ENCODE measurements around the gene DHRSX.
"Not testable (repeated sequence)": the region's sequence is repeated elsewhere in the genome, so short reads cannot be mapped to it uniquely, and the experiment has no call there.

The DHRSX gene

DNA sequence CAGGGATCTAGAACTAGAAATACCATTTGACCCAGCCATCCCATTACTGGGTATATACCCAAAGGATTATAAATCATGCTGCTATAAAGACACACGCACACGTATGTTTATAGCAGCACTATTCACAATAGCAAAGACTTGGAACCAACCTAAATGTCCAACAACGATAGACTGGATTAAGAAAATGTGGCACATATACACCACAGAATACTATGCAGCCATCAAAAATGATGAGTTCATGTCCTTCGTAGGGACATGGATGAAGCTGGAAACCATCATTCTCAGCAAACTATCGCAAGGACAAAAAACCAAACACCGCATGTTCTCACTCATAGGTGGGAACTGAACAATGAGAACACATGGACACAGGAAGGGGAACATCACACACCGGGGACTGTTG lies 81.4 kb downstream of the DHRSX start:
- DNase-seq: not testable (repeated sequence)

DNA sequence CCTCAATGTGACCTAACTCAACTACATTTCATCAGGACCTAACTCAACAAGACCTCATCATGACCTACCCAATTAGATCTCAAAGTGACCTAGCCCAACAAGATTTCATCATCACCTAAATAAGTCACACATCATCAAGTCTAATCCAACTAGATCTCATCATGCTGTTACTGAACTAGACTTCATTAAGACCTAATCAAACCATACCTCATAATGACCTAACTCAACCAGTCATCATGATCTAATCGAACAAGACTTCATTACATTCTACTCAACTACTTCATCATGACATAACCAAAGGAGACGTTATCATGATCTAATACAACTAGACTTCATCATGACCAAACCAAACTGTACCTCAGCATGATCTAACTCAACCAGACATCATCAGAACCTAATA lies 82.8 kb downstream of the DHRSX start:
- no peak for DNase-seq

DNA sequence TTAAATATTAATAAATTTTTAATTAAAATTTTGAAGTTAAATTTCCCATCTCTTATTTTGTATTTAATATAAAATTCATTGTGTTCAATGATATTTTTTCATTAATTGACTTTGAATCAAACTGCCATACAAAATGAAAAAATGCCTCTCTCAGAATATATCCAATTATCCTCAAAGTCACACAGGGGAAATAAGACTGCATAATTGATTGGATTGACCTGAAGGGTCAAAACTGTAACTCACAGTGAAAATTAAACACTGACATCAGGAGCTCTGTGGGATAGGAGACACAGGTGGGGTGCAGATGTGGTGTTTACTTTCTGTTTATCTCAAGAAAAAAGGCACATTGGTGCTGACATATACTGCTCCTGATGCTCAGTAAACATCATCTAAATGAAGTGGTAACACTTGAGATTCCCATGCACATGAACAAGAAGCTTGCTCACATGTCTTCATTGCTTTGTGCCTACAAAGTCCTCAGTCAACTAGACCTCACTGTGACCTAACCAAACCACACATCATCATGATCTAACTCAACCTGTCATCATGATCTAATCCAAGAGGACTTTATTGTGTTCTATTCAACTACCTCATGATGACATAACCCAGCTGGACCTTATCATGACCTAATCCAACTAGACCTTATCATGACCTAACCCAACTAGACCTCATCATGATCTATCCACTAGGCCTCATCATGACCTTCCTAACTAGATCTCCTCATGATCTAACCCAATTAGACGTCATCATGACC lies 83.7 kb downstream of the DHRSX start:
- no peak for DNase-seq

DNA sequence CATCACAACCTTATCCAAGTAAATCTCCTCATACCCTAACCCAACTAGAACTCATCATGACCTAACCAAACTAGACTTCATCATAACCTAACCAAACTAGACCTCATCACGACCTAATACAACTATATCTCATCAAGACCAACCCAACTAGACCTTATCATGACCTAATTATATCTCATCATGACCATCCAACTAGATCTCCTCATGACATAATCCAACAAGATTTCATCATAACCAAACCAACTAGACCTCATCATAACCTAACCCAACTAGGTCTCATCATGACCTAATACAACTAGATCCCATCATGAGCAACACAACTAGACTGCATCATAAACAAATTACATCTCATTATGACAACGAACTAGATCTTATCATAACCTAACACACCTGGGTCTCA lies 86.4 kb downstream of the DHRSX start:
- no peak for DNase-seq

DNA sequence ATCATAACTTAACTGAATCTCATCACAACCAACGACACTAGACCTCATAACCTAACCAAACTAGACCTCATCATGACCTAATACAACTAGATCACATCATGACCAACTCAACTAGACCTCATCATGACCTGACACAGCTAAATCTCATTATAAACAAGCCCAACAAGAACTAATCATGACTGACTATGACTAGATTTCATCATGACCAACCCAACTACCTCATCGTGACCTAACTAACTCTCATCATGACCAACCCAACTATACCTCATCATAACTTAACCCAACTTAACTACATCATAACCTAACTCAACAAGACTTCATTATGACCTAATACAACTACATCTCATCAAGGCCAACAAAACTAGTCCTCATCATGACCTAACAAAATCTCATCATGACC lies 86.8 kb downstream of the DHRSX start:
- DNase-seq: no peak

DNA sequence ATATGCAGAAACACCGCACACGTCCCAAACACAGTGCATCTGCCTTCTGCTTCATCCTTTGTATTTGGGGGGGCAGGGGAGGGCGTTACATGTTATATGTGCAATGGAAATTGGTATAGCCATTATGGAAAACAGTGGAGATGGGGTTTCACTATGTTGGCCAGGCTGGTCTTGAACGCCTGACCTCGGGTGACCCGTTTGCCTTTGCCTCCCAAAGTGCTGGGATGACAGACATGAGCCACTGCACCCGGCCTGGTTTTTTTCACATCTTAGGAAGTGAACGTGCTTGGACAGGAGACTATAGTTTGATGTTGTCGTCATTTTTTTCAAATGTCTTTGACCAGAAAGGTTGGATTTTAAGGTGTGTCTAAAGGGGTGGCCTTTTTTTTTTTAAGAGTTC lies 88.6 kb downstream of the DHRSX start:
- no peak for DNase-seq

DNA sequence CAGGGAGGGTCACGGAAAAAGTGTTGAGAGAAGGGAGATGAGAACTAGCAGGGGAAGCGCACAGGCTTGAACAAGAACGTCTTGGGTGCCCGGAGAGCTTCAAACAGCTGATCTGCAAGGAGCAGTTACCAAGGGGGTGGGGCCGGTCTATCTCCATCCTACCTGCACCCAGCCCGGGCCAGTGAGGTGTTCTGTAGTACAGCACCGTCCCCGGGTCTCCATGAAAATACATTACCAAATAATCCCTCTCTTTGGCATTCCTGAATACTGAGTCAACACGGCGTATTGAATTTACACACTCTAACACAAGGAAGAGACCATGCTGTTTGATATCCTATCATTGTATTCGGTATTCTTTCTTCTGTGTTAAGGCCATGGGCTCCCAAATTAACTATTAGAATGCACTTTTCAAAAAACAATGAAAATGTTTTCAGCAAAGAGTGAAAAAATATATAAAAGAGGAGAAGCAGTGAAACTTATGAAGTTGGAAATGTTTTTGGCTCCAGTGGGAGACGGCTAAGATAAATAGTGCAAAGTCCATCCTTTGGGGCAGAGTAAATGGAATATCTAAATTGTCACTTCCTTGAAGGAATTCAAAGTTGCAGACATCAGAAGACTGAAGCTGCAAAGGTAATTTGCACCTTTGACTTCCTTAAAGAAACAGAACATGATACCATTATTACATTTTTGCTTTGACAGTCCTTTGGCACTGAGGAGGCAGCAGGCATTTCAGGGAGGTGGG lies 90.3 kb downstream of the DHRSX start:
- DNase-seq: no peak

DNA sequence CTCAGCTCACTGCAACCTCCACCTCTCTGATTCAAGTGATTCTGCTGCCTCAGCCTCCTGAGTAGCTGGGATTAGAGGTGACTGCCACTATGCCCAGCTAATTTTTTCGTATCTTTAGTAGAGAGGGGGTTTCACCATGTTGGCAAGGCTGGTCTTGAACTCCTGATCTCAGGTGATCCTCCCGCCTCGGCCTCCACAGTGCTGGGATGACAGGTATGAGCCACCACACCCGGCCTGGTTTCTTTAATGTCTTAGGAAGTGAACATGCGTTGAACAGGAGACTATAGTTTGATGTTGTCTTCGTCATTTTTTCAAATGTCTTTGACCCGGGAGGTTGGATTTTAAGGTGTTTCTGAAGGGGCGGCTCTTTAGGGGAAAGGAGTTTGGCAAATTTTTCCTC lies 91.0 kb downstream of the DHRSX start:
- DNase-seq: no peak

DNA sequence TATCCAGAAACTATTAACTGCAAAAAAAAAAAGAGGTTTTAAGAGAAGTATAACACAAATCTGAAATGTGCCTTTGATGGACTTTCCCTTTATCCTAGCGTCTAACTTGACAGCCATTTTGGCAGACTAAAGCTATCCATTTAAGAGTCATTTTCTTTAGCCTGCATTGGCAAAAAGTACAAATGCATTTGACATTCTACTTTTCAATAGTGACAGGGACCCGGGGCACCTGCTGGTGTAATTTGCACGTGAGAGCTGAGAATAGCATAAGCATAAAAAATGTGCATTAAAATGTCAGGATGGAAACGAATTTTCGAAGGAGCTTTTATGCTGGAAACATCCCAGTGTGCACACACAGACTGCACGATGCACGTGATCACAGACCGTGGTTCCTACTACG lies 91.9 kb downstream of the DHRSX start:
- no peak for DNase-seq

DNA sequence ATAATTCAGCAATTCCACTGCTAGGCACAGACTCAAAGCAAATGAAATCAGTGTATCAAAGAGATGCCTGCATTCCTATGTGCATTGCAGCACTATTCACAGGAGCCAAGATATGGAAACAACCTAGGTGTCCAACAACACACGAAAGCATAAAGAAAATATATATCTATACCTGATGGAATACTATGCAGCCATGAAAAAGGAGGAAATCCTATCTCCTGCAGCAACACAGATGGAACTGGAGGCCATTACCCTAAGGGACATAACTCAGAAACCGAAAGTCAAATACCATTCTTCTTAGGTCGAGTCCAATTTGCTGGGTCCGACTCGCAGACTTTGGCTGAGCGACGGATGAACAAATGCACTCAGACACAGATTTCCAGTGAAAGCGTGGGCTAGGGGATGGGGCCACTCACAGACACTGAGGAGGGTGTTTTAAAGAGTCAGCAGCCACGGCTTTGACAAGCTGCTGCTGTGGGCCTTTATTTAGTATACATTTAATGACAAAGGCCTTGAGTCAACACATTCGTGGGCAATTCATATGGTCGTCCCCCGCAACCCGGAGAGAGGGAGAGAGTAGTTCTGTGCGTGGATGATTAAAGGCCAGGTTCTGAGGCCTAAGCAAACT lies 93.8 kb downstream of the DHRSX start:
- no peak for DNase-seq

DNA sequence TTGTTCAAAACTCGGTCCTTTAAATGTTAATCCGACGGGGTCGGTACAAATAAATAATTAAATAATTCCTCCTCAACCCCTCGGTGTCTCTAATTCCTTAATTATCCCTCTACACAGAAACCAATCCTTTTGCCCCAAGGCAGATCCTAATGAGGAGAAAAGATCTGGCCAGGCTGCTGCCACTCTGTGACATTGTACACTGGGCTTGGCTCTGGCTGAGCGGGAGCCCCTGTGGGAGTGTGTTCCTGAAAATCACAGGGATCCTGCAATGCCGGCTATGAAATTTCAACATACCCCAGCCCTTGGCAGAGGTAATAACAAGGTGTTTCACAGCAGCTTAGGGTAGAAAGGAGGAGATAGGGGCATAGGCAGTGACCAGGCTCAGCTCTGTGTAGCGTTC lies 96.0 kb downstream of the DHRSX start:
- DNase-seq: no peak

DNA sequence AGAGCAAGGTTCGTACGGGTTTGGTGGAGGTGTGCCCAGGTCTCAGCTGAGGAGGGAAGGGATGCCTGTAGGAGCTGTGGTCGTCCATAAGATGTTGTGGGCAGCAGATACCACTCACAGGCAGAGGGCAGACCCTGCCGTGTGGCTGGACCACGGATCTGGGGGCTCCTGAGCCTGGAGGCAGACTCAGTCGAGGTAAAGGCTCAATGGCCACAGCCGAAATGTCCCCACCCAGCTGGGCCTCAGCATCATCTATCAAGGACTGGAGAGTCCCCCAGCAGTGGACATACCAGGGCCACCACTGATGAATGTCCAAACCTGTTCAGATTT lies 98.5 kb downstream of the DHRSX start:
- no peak for DNase-seq

DNA sequence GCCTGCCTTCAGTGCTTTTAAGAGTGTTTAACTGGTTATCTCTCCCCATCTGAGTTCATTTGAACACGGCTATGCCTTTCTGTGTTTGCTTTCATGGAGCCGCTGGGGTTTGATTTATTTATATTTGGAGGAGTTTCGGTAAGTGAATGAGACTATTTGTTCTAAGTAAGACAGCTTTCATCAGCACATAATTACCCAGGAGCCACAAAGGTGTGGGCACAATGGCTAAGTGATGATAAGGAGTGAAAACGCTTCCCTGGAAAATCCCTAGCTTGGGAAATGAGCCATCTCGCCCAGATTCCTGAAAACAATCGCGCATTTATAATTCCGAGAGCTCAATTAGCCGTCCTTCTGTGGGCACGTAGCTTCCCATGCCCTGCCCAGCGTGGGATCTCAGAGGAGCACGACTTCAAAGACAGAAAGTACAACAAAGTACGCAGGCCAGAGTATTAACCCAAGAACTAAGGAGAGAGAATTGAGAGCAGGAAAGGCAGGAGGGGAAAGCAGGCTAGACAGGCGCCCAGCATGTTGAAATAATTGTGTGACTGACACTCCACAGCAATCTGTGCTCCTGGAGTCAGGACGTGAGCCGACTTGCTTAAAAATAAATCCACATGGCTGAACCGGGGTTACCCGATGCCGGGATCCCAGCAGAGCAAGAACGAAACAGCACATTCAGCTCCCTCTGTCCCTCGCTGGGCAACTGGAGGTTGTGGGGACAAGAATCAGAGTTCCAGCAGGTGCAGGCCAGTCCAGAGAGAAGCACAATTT lies 99.0 kb downstream of the DHRSX start:
- DNase-seq: no peak

DNA sequence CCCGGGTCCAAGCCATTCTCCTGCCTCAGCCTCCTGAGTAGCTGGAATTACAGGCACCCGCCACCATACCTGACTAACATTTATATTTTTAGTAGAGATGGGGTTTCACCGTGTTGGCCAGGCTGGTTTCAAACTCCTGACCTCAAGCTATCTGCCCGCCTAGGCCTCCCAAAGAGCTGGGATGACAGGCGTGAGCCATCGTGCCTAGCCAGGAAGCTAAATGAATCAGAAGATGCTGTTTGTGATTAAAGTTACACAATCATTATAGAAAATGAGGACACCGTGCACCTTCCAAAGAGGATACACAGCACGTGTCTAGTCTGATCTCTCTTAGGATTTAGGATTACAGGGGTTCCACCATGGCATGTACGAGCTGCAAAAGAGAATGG lies 99.6 kb downstream of the DHRSX start:
- DNase-seq: no peak

DNA sequence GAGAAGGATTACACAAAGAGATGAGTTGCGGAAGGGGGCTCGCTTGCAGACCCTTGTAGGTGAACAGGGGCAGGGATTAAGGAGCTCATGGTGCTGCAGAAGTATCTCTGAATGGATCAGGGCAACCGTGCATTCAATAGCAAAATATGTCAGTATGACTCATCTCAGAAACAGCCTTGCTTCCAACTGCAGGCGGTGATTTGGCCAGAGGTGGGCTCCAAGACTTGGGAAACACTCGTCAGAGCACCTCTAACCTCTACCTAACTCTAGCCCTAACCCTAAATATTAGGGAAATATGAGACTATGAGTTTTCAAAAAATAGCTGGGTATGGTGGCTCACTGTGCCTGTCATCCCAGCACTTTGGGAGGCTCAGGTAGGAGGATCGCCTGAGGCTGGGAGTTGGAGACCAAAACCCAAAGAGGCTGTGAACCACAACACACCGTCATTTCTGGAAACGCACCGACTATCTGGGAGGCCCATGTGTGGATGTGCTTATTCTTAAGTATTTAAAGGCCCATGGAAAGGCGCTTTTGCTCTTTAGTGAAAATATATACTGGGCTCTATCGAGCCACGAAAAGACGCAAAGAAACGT lies 102.6 kb downstream of the DHRSX start:
- DNase-seq: no peak

DNA sequence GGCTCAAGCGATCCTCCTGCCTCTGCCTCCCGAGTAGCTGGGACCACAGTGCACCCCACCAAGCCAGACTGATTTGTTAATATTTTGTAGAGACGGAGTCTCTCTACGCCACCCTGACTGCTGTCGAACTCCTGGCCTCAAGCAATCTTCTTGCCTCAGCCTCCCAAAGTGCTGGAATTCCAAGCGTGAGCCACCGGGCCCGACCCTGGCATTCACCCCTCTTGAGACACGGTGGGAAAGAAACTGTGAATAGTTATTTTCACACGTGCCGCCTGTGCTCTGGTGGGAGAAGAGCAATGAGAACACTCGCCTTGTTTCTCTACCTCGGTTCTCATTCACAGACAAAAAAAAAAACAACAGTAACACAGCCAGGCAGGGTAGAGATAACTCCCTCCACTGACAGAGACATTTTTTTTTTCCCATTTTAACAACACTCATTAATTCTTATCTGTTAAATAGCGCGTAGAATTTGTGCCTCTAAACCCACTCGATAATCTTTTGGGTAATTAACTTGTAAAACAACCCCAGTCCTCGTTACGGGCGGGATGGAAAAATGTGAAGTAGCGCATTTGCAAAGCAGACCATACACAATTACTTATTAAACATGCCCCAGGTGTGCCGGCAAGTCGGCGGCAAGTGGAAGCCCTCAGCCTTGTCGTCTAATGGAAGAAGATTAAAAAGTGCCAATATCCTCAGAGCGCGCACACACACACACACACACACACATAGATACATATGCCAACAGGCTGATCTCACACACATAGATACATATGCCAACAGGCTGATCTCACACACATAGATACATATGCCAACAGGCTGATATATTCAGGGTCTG lies 103.3 kb downstream of the DHRSX start:
- DNase-seq: no peak

DNA sequence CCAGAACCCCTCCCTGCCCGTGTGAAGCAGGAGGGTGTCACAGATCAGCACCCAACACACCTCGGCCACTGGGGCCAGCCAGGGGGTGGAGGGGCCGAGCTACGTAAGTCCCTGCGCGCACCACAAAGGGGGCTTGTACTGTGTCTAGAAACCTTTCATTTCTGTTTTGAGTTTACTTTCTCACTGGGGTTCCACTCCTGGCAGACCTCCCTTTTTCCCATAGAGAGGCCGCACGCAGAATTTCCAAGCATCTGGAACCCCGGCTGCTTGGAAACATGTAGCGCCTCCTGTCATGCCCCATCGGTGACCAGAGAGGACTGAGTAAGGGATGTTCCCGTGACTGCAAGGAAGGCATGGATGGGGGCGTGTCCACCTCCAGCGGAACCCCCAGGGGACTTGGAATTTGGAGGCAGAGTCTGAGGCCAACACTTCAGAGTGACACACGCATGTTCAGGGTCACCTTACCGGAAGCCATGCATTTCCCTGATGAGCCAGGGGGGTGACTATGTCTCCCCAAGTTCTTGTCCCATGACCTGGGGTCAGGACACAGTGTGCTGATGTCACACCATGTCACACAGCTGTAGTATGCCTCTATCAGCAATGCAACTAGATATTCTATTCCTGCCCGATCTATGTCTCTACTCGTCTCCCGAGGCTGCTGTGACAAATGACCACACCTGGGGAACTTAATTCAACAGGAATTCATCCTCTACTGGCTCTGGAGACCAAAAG lies 105.3 kb downstream of the DHRSX start:
- no peak for DNase-seq

DNA sequence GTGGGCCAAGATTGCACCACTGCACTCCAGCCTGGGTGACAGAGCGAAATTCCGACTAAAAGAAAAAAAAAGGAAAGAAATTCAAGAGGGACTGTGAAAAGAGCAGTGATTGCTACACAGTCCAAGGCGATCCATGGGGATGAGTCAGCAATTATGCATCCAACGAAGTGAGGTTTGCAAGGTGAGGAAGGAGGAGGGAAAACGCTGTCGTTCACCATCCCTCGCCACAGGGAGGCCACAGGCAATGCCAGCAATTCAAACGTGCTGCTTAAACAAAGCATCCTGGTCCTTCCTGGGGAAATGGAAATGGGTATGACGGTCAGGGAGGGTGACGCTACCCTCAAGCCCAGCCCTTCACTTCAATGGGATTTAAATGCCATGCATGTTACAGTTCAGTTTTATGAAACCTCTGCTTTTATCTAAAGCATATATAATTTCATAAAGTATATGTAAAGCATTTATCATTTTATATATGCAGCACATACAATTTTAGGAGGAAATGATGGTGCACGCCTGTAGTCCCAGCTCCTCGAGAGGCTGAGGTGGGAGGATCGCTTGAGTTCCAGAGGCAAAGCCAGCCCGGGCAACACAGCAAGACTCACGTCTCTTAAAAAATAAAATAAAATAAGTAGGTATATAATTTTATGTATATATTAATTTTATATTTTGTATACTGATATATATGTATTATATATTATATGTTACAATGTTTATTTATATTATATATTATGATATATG lies 108.7 kb downstream of the DHRSX start:
- DNase-seq: no peak

DNA sequence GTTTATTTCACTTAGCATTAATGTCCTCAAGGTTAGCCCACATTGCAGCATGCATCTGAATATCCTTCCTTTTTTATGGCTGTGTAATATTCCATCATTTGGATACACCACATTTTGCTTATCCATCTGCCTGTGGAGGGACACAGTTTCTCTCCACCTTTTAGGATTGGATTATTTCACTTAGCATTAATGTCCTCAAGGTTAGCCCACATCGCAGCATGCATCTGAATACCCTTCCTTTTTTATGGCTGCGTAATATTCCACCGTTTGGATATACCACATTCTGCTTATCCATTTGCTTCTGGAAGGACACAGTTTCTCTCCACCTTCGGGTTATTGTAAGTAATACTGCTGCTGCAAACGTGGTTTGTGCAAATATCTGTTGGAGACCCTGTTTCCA lies 110.0 kb downstream of the DHRSX start:
- no peak for DNase-seq

DNA sequence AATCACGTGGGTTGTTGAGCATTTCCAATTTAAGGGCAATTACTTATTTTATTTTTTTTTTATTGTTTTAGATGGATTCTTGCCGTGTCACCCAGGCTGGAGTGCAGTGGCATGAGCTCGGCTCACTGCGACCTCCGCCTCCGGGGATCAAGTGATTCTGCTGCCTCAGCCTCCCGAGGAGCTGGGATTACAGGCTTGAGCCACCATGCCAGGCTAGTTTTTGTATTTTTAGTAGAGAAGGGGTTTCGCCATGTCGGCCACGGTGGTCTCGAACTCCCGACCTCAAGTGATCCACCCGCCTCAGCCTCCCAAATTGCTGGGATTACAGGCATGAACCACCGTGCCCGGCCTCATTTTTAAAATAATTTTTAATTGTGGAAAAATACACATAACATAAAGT lies 111.0 kb downstream of the DHRSX start:
- not testable (repeated sequence) for DNase-seq

DNA sequence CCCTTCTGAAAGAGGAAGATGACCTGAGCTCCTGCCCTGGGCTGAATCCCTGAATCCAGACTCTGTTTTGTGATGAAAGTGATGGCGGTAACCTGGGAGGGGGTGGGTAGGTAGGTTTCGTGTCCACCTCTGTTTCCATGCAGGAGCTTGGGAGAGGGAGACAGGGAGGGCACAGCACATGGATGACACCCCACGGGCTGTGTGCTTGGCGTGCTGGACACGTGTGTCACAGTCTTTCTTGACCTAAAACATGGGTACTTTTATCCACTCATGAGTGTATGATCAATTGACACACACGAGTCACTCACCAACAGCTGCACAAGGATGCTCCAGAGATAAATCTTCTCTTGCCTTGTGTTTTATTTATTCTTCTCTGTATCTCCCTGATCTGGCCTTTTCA lies 111.5 kb downstream of the DHRSX start:
- no peak for DNase-seq
